Endodermal cell (in vitro differentiated cells): Measurements from ENCODE around the gene FGD4. TPM values are rescaled to one million over a fixed set of nuclear protein-coding genes. Genes with fewer than 3 reads are reported as not detected.

Source experiments
- DNase-seq: peaks from one replicate; pipeline ENCODE4 v3.0.0-alpha.2; 2017
- H3K27ac ChIP-seq: 2 replicates; pipeline ENCODE4 v1.5.1; 2013; ENCODE audit warnings: mild to moderate bottlenecking, low read depth, low read length, moderate library complexity
- H3K27me3 ChIP-seq: 2 replicates; pipeline ENCODE4 v1.6.1; 2013; ENCODE audit warnings: mild to moderate bottlenecking, low read length, moderate library complexity; ENCODE audit not compliant: insufficient read depth, control insufficient read depth, poor library complexity, severe bottlenecking
- H3K36me3 ChIP-seq: 2 replicates; pipeline ENCODE4 v1.7.0; 2013; ENCODE audit warnings: mild to moderate bottlenecking, low read length, moderate library complexity; ENCODE audit not compliant: control insufficient read depth, insufficient read depth
- H3K4me1 ChIP-seq: one replicate; pipeline ENCODE4 v1.7.0; 2013; ENCODE audit warnings: low read length; ENCODE audit not compliant: control insufficient read depth, insufficient read depth
- H3K4me3 ChIP-seq: 2 replicates; pipeline ENCODE4 v1.5.1; 2013; ENCODE audit warnings: mild to moderate bottlenecking, low read length, moderate library complexity
- H3K9ac ChIP-seq: 2 replicates; pipeline ENCODE4 v1.6.1; 2013; ENCODE audit warnings: mild to moderate bottlenecking, low read length, moderate library complexity; ENCODE audit not compliant: poor library complexity, severe bottlenecking; ENCODE audit errors: extremely low read depth
- H3K9me3 ChIP-seq: 2 replicates; pipeline ENCODE4 v1.6.1; 2013; ENCODE audit warnings: mild to moderate bottlenecking, low read length, moderate library complexity; ENCODE audit not compliant: control insufficient read depth
- H3K27ac Mint-ChIP-seq: 2 replicates; pipeline ENCODE4 v1.8.0; 2020; ENCODE audit warnings: mixed read lengths
- H3K27me3 Mint-ChIP-seq: 2 replicates; pipeline ENCODE4 v1.8.0; 2021; ENCODE audit warnings: mild to moderate bottlenecking, mixed read lengths; ENCODE audit not compliant: insufficient read depth
- H3K36me3 Mint-ChIP-seq: 2 replicates; pipeline ENCODE4 v1.8.0; 2020; ENCODE audit warnings: low read depth, mixed read lengths
- H3K4me1 Mint-ChIP-seq: 2 replicates; pipeline ENCODE4 v1.8.0; 2020; ENCODE audit warnings: mixed read lengths
- H3K4me3 Mint-ChIP-seq: 2 replicates; pipeline ENCODE4 v1.8.0; 2020; ENCODE audit warnings: mild to moderate bottlenecking, moderate library complexity, mixed read lengths
- H3K9me3 Mint-ChIP-seq: 2 replicates; pipeline ENCODE4 v1.8.0; 2020; ENCODE audit warnings: mild to moderate bottlenecking, mixed read lengths
- WGBS, 2 experiments: methylation state at CpG; one replicate each; pipeline versions ENCODE4 v1.1.5 to v1.1.7; 2013; ENCODE audit warnings: missing lambda C conversion rate in 2 of 2, mixed read lengths in 1 of 2; ENCODE audit not compliant: insufficient coverage in 1 of 2, insufficient read length in 1 of 2; 5-methylcytosine and 5-hydroxymethylcytosine counted together
- total RNA-seq, 2 donors: library from RNA; stranded (reverse); fragmentation: NEBNext Ultra II Directional in 1 of 2; extraction: Animal tissue kit (Norgen Biotek cat#: 25700) in 1 of 2; gene quantifications; 2 replicates in 1 of 2; 3 replicates in 1 of 2; pipeline ENCODE4 v1.2.1, GENCODE V29; 2021
- TF ChIP-seq, protein P1 (sequence below): fragments of 200-600 bp; sonication (generic); conservative IDR thresholded peaks from 2 replicates; pipeline ENCODE4 v1.5.0; 2021; ENCODE audit warnings: antibody characterized with exemption, mild to moderate bottlenecking

FGD4 gene
- total RNA-seq, 2 donors from 2014 or later: 27.6 to 57.7 TPM

DNA sequence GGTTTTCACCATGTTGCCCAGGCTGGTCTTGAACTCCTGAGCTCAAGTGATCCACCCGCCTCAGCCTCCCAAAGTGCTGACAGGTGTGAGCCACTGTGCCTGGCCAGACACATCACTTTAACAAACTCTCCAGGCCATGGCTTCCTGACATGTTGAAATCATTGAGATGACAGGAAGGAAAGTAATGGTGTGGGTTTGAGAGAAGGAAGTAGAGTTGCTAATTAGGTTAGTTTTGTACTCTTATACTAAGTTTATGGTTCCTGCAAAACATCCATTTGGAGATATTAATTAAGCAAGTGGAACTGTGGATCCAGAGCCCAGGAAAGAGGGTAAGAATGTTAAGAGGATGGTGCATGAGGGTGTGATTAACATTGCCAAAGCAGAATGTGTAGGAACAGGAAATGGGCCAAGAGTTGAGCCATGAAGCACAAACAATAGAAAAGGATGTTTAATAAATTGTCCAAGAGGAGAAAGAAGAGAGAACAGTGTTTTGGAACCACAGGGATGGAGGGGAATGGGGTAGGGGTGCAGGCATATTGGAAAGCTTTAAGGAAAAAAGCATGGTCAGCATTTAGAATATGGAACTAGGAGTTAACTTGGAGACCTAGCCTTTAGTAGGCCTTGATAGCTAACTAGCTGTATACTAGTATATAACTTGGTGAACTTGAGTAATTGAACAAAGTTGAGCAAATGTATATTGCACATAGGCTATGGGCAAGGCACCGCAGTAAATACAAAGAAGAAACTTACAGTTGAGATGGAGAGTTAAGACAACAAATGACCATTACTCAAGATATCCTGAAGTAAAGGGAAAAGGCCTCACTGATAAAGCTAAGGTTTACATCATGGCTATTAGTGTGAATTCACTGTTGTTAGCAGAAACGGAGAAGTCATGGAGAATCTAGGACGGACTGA is 188.5 kb downstream of the FGD4 start:
- peaks cover 30% of the 10 kb centered on the region for H3K36me3 Mint-ChIP-seq

DNA sequence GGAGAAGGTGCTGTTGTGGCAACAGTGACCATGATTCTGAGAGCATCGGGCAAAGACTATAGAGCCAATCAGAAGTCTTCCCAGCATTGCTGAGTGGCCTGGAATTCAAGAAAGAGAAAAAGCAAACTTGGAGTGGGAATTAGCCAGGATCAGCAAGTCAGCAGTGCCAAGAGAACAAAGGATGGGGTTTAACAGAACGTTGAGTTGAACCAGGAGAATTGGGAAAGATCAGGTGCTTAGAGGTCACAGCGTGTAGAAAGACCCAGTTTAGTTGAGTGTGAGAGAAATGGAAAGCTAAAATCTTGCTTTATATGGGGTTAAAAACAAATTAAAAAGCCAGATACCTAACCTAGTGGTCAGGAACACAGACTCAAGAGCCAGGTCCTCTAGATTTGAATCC is 189.2 kb downstream of the FGD4 start:
- Mint-ChIP-seq H3K9me3 (peaks cover under 1% of the 10 kb centered on the region), H3K36me3 (peaks cover 36% of the 10 kb centered on the region), H3K4me1 (no peaks in the 10 kb centered on the region), H3K27ac (peak overlapping the region; percentile 1), H3K27me3 (no peaks in the 10 kb centered on the region), H3K4me3 (no peak overlapping the region)
- TF ChIP-seq, protein P1, sequence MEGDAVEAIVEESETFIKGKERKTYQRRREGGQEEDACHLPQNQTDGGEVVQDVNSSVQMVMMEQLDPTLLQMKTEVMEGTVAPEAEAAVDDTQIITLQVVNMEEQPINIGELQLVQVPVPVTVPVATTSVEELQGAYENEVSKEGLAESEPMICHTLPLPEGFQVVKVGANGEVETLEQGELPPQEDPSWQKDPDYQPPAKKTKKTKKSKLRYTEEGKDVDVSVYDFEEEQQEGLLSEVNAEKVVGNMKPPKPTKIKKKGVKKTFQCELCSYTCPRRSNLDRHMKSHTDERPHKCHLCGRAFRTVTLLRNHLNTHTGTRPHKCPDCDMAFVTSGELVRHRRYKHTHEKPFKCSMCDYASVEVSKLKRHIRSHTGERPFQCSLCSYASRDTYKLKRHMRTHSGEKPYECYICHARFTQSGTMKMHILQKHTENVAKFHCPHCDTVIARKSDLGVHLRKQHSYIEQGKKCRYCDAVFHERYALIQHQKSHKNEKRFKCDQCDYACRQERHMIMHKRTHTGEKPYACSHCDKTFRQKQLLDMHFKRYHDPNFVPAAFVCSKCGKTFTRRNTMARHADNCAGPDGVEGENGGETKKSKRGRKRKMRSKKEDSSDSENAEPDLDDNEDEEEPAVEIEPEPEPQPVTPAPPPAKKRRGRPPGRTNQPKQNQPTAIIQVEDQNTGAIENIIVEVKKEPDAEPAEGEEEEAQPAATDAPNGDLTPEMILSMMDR: no peak
- Histone ChIP-seq H3K4me3 (no peak overlapping the region), H3K27ac (no peak overlapping the region), H3K4me1 (no peaks in the 10 kb centered on the region), H3K36me3 (peaks cover 56% of the 10 kb centered on the region), H3K9me3 (no peaks in the 10 kb centered on the region), H3K9ac (no peak overlapping the region), H3K27me3 (no peaks in the 10 kb centered on the region)
- WGBS, 2 experiments: 88 to 89% methylated on average over 3 of the region's 3 CpGs
- no peak for DNase-seq

More for the DNA sequence above, 188.5 kb downstream of the FGD4 start:
- Mint-ChIP-seq H3K9me3 (no peaks in the 10 kb centered on the region), H3K27me3 (no peaks in the 10 kb centered on the region), H3K4me3 (no peak overlapping the region), H3K4me1 (no peaks in the 10 kb centered on the region), H3K27ac (peak overlapping the region; percentile 1)
- peaks cover 56% of the 10 kb centered on the region for H3K36me3 ChIP-seq
- no peaks in the 10 kb centered on the region for H3K4me1 ChIP-seq
- no peaks in the 10 kb centered on the region for H3K27me3 ChIP-seq
- no peak overlapping the region for H3K9ac ChIP-seq
- H3K27ac ChIP-seq: no peak overlapping the region
- no peak overlapping the region for H3K4me3 ChIP-seq
- TF ChIP-seq, protein P1: no peak
- no peaks in the 10 kb centered on the region for H3K9me3 ChIP-seq
- DNase-seq: no peak
- 82 to 99% methylated on average over 2 to 4 of the region's 4 CpGs for WGBS, 2 experiments

DNA sequence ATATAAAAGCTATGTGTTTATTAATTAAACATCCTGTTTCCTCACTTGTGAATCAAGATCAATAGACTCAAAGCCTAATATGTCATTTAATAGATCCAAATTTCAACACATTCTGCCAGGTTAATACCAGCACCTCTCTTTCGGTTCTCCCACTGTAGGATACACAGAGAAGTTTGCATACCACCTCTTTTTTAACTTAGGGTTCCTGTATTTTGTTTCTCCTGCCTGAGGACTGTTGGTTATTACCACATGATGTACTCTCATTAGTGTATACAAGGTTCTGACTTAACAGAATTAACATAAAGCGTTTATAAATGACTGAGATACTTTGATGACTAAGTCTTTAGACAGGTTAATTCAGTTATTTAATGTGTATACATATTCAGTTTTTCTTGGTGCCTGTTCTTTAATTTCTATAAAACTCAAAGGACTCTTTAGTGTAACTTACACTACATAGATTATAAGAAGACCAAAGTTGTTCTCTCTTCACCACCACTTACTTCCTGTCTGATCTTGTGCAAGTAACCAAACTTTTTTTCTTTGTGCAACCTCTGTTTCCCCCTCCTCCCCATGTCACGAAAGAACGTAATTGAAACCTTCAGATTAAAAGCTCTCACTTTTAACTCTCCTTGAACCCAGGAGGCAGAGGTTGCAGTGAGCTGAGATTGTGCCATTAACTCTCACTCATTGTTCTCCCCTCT is 190.0 kb downstream of the FGD4 start:
- no peak overlapping the region for H3K4me3 ChIP-seq
- DNase-seq: no peak
- H3K9me3 ChIP-seq: no peaks in the 10 kb centered on the region
- peak overlapping the region; percentile 6 for H3K27ac Mint-ChIP-seq
- peaks cover 5% of the 10 kb centered on the region for H3K9me3 Mint-ChIP-seq
- no peaks in the 10 kb centered on the region for H3K27me3 ChIP-seq
- WGBS, 2 experiments: 86% methylated on average over 4 of the region's 4 CpGs; no CpG with 5 or more reads in 1 of the 2 experiments
- H3K36me3 ChIP-seq: peaks cover 57% of the 10 kb centered on the region
- no peaks in the 10 kb centered on the region for H3K27me3 Mint-ChIP-seq
- H3K27ac ChIP-seq: no peak overlapping the region
- H3K4me1 Mint-ChIP-seq: no peaks in the 10 kb centered on the region
- H3K4me1 ChIP-seq: no peaks in the 10 kb centered on the region
- TF ChIP-seq, protein P1: no peak
- no peak overlapping the region for H3K4me3 Mint-ChIP-seq
- peaks cover 43% of the 10 kb centered on the region for H3K36me3 Mint-ChIP-seq
- no peak overlapping the region for H3K9ac ChIP-seq
